C1 segment of cervical spinal cord (tissue), 14 donors: ENCODE results near the gene C10orf90.

ENCODE experiments used
- DNase-seq, 14 donors: peaks; one replicate each; lab custom pipeline; 2025; lab: John Stamatoyannopoulos, UW

Gene C10orf90

DNA sequence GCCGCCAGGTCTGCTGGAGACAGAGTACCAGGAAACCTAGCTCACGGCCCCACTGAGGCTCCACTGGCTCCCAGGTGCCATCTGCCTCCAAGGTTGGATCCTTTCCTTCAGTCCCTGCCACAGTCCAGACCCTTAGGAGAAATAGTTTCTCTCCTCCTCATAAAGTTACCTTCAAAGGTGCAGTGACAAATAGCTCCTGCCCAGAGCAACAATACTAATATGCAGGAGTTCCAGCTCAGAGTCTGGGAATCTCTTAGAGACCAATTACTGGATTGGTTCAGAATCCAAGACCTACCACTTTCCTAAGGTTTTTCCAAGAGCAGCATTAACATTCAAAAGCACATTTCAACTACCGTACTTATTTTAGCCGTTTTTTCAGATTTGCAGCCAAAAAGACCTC is 241.2 kb downstream of the C10orf90 start:
- no peak for DNase-seq

DNA sequence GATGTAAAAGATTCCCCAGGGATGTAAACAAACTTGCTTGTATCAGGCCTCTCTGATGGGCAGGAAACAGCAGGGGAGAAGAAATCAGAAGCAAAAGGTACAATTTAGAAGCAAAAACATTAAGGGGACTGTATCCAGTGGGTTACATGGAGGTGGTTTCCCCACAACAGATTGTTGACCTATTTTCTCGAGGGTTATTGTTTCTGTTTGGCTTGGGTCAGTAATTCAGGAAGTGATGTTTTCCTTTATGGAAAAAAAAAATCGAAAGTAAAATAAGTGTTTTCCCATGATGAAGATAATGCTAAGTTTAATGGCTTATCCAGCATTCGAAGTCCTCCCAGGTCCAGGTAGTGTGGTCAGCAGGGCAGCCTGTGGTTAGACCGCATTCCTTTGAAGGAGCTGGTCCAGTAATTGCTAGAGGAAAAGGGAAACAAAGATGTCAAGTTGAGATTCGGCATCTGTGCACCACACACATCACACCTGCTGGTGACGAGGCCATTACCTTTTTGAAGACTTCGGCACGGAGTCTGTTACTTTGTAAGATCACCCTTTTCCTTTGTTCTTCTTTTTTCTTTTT is 244.9 kb downstream of the C10orf90 start:
- no peak for DNase-seq

GRCh38 chr10:126425032-126425431 is 245.5 kb downstream of the C10orf90 start:
- DNase-seq: no peak

DNA sequence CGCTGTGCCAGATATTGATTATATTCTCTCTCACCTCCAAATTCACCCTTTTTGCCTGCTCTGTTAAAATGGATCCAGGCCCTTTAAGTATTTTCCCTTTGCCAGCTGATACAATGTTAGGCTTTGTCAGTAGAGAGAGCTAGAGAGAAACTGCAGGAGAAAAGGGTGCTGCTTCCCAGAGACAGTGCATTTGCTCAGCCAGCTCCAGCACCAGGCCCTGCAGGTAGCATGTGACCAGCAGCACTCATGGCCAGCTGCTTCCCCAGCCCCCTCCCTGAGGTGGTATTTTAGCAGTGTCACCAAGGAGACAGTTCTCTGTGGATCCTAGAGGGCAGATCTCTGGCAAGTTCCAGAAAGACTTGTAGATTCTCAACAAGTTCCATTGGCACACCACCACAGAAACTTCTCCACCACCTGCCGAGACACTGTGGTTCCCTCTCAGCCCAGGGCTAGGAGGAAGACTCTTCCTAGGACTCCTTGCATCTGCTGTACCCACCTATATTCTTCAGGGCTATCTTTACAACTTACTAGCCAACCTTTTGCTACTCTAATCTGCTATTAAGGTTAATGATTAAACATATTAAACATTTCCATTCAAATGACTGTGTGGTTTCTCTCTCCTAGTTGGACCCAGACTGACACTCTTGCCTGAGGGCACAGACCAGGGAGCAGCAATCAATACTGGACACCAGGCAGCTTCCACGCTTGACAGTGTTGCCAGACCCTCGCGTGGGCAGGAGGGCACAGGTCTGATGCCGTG is 246.6 kb downstream of the C10orf90 start:
- no peak for DNase-seq

GRCh38 chr10:126422567-126422966 is 247.9 kb downstream of the C10orf90 start:
- DNase-seq: no peak

- peak in 4 of 14 donors; percentile 4 to 70 (median 36) for DNase-seq
Measured at GRCh38 chr10:126421756-126422256, 248.7 kb downstream of the C10orf90 start.

- no peak for DNase-seq
Measured at GRCh38 chr10:126420567-126421300, 249.8 kb downstream of the C10orf90 start.

DNA sequence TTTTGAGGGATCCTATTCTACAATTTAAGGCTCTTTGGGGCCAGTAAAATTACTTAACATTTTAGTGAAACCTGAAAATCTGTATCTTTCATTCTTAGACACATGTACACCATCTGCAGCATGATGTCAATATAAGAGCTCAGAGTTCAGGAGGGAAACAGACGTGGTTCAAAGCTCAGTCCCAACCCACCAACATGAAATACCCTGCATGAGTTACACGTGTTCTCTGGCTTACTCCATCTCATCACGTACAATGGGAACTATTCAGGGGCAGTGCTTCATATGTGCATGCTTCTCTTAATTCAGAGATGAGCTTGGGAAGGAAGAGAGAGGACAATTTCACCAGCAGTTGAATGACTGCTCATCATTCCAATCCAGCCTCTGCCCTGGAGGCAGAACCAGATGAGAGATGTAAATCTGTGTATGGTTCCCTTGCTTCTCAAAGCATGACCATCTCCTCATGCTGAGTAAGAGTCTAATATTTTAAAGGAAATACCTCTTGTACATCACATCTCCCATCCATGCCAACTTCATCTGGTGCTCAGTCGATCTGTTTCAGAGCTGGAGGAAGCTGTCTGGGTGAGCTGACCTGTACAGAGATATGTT is 253.2 kb downstream of the C10orf90 start:
- no peak for DNase-seq

DNA sequence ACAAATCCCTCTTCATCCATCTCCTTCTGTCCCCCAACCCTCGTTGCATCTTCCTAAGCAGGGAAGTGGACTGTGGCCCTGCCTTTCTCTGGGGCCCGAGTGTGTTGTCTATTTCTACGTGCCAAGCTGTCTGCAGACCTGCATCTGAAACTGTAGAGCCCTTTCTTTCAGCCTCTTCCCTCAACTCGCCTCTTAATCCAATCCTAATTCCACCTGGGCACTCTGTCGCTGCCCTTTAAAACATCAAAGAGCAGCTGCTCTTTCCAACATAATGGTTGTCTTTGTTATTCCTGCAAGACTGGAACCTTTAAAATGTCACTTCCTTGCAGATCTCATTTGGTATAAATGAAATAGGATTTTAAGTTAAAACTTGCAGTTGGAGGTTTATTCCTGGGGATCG is 260.7 kb downstream of the C10orf90 start:
- no peak for DNase-seq

DNA sequence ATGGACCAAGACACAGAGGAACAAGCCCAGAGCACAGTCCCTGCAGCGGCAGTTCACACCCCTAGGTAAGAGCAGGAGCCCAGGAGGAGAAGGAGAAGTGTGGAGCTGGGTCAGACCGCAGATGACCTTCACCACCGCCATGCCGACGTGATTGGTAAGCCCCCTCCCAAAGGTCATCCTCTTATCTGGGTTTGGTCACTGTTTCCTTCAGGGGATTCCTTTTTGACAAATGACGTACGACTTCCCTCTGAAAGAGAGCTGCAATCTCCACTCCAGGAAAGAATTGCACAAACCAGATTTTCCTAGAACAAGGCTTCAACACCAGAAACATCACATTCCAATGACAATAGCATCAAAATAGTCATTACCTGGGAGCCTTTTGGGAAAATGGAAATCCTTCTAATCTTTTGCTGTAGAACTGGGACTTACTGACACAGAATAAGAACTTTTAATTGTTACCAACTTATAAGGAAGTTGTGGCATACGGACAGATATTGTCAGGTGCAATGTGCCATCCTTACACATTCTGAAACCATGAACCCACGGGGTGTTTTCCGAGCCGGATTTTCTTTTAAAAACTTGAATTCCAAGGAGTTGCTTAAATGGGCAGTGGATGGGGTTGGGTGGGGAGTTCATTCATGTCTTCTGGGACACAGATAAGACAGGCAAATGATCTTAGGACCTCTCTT is 261.4 kb downstream of the C10orf90 start:
- no peak for DNase-seq

GRCh38 chr10:126407831-126408230 is 262.7 kb downstream of the C10orf90 start:
- peak in 1 of 14 donors; percentile 8 for DNase-seq

- DNase-seq: no peak
Measured at GRCh38 chr10:126405239-126405775, 265.2 kb downstream of the C10orf90 start.

GRCh38 chr10:126402721-126403695 is 267.5 kb downstream of the C10orf90 start:
- DNase-seq: no peak

DNA sequence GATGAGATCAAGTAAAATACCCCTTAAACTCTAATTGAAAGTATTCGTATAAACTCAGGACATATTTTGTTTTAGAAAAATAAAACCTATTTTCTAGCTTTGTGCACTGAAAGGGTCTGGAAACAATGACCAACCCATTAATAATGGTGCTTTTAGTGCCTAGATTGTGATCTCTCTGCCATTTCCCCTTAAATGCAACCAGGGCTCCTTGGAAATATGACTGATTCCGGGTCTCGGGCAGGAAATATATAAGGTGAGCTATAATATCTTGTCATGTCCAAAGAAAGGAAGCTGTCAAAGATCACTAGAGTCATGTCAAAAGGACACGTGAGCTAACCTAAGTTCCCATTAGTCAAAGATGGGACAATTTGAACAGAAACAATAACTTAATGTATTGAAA is 269.9 kb downstream of the C10orf90 start:
- DNase-seq: no peak

GRCh38 chr10:126398924-126399323 is 271.6 kb downstream of the C10orf90 start:
- DNase-seq: no peak

DNA sequence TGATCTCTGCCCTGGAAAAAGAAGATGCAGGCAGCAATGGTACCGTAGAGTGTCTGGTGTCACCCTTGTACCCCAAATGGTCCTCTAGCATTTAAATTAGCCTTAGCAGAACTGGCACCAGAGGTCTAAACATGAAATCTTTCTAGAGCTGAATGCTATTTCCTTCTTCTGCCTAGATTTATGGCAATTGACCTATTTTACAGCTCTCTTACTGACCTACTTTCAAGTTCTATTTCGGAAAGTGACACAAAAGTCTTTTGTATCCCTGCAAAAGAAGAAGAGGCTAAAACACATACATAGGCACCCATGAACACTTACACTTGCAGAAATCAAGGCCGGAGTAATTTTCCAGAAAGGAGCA is 272.1 kb downstream of the C10orf90 start:
- no peak for DNase-seq

GRCh38 chr10:126397640-126398382 is 272.7 kb downstream of the C10orf90 start:
- DNase-seq: peak in 1 of 14 donors; percentile 43

DNA sequence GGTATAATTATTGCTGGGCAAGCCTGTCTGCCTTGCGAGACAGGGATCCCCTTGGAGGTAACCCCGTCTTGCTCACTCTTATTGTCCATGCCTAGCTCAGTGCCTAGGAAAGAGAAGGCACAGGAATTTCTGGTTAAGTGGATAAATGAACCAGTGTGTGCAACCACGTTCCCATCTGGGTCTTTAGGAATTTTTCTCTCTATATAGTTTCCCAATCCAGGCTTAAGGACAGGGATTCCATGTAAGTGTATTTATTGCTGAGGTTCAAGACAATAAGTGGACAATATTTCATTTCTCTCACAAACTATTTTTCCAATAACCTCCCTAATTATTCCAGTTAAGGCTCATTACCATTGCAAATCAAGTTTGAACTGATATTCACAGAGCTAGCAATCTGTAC is 273.3 kb downstream of the C10orf90 start:
- DNase-seq: no peak

DNA sequence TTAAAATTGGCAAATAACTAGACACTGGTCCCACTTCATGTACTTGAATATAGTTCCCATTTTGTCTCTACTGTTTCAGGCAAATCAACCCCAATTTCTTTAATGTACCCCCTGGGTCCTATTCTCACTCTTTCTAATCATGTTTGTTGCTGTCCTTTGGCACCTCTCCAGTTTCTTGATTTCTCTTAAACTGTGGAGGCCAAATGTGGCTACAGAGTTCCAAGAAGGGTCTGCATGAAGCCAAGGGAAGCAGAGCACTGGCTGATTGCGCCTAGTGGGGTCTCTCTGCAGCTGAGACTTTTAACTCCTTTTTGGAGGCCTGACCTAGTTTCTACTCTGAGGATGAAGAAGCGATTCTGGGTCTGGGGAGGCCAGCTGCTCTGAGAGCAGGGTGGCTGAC is 275.5 kb downstream of the C10orf90 start:
- no peak for DNase-seq
